ENCODE results near the gene WT1.

DNA sequence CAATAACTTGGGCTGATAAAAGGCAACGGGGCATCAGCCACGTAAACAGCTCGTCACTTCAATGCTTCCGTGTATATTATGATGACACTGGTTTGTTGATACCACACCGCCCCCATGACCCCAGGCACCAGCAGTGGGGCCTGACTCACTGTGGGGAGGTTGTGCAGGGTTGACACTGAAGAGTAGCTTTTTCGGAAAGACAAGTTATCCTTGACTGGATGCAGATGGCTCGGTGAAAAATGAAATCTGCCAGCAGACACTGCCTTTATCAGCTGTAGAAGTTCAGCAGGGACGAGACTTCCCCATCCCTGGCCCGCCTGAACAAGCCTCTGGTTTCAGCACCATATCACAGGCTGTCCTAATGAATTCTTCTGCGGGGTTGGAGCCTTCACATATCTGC lies 55.6 kb downstream of the WT1 start:
- no peak for TF ChIP-seq CTCF (tag by site-specific recombination; IDR thresholded peaks at IDR 0.05)
- TF ChIP-seq GLI2 (tag by site-specific recombination; IDR thresholded peaks at IDR 0.05; ENCODE audit: borderline replicate concordance, low read depth) = no peak
- TF ChIP-seq PRDM6 (tag by site-specific recombination; IDR thresholded peaks at IDR 0.05) = no peak
- TF ChIP-seq, protein P1, sequence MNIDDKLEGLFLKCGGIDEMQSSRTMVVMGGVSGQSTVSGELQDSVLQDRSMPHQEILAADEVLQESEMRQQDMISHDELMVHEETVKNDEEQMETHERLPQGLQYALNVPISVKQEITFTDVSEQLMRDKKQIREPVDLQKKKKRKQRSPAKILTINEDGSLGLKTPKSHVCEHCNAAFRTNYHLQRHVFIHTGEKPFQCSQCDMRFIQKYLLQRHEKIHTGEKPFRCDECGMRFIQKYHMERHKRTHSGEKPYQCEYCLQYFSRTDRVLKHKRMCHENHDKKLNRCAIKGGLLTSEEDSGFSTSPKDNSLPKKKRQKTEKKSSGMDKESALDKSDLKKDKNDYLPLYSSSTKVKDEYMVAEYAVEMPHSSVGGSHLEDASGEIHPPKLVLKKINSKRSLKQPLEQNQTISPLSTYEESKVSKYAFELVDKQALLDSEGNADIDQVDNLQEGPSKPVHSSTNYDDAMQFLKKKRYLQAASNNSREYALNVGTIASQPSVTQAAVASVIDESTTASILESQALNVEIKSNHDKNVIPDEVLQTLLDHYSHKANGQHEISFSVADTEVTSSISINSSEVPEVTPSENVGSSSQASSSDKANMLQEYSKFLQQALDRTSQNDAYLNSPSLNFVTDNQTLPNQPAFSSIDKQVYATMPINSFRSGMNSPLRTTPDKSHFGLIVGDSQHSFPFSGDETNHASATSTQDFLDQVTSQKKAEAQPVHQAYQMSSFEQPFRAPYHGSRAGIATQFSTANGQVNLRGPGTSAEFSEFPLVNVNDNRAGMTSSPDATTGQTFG (tag by site-specific recombination; IDR thresholded peaks at IDR 0.05; ENCODE audit: borderline replicate concordance) = no peak
- TF ChIP-seq BCL11B (tag by site-specific recombination; IDR thresholded peaks at IDR 0.05; ENCODE audit: low read depth) = no peak
- no peak for TF ChIP-seq REST (tag by site-specific recombination; IDR thresholded peaks at IDR 0.05)
- no peak for TF ChIP-seq ZNF184 (tag by site-specific recombination; IDR thresholded peaks at IDR 0.05)
- TF ChIP-seq ZNF138 (tag by site-specific recombination; IDR thresholded peaks at IDR 0.05; ENCODE audit: borderline replicate concordance) = no peak

All from HEK293 (cell line).